ENCODE data around the gene OTUB2. TPM values are rescaled to one million over a fixed set of nuclear protein-coding genes. Genes with fewer than 3 reads are reported as not detected.

Gene OTUB2
- total RNA-seq: 5.5 TPM

GRCh38 chr14:94026173-94026888 is at the start of gene OTUB2:
Gene OTUB2, plus strand, starts transcription at chr14:94026340. Its CDS starts 198 bp downstream, at chr14:94026538.
- peak; percentile 90 for ATAC-seq

- no peak for ATAC-seq
These were observed 49.6 kb upstream of the OTUB2 start, which contains the start of gene ASB2 for GRCh38 chr14:93976477-93977057. Gene ASB2, minus strand, starts transcription at chr14:93976570. Its CDS starts 12,031 bp downstream, at chr14:93964539.

- no peak for ATAC-seq
These were observed 49.0 kb upstream of the OTUB2 start for GRCh38 chr14:93977171-93977570.

GRCh38 chr14:93977790-93978581 is 48.2 kb upstream of the OTUB2 start:
- ATAC-seq: peak; percentile 25

GRCh38 chr14:93978735-93979134 is 47.4 kb upstream of the OTUB2 start:
- no peak for ATAC-seq

GRCh38 chr14:93980456-93981201 is 45.5 kb upstream of the OTUB2 start:
- ATAC-seq: no peak

GRCh38 chr14:93981316-93982229 is 44.6 kb upstream of the OTUB2 start:
- no peak for ATAC-seq

GRCh38 chr14:93982230-93983007 is 43.7 kb upstream of the OTUB2 start:
- ATAC-seq: no peak

GRCh38 chr14:93984070-93984469 is 42.1 kb upstream of the OTUB2 start:
- ATAC-seq: no peak

GRCh38 chr14:93984987-93985410 is 41.1 kb upstream of the OTUB2 start:
- no peak for ATAC-seq

- ATAC-seq: peak; percentile 12
These were observed 39.2 kb upstream of the OTUB2 start for GRCh38 chr14:93986955-93987354.

- no peak for ATAC-seq
These were observed 38.8 kb upstream of the OTUB2 start for GRCh38 chr14:93987376-93987775.

- ATAC-seq: no peak
These were observed 38.2 kb upstream of the OTUB2 start for GRCh38 chr14:93987815-93988476.

- ATAC-seq: no peak
These were observed 36.2 kb upstream of the OTUB2 start for GRCh38 chr14:93989939-93990338.

- ATAC-seq: no peak
These were observed 34.9 kb upstream of the OTUB2 start for GRCh38 chr14:93991212-93991611.

GRCh38 chr14:93991649-93992048 is 34.5 kb upstream of the OTUB2 start:
- ATAC-seq: no peak

- ATAC-seq: no peak
These were observed 32.8 kb upstream of the OTUB2 start for GRCh38 chr14:93993382-93993781.

- peak; percentile 84 for ATAC-seq
These were observed 31.0 kb upstream of the OTUB2 start for GRCh38 chr14:93994919-93995682.

GRCh38 chr14:93996130-93996695 is 29.9 kb upstream of the OTUB2 start:
- ATAC-seq: no peak

Data from esophagus mucosa (tissue), 1 donor.